Stimulated activated naive B cell treated with anti-CD40 and anti-IgM and Interleukin-4, amounts not matched to agents 10 μg/mL and 1 μg/mL and 100 μg/mL, for 72 hours (primary cell): ENCODE results near the gene MYBPH.
A peak's percentile ranks its signal among the peaks of the same experiment; 100 is the strongest.

Experiments used
- ATAC-seq, 2 donors: fragments of 150-1000 bp; cut with Tn5 transposase; replicated peaks; 2 replicates each; pipeline ENCODE4 v1.10.0; 2021; ENCODE audit warnings: moderate library complexity in 1 of 2
- DNase-seq: peaks from one replicate; pipeline ENCODE4 v3.0.0; 2021
- H3K27ac Mint-ChIP-seq: one replicate; pipeline ENCODE4 v1.8.0; 2022; ENCODE audit warnings: mild to moderate bottlenecking, mixed read lengths
- H3K27me3 Mint-ChIP-seq, 2 donors: one replicate each; pipeline ENCODE4 v1.8.0; 2022; ENCODE audit warnings: mixed read lengths in 2 of 2
- H3K36me3 Mint-ChIP-seq, 2 donors: one replicate each; pipeline ENCODE4 v1.8.0; 2022; ENCODE audit warnings: mixed read lengths in 2 of 2, mild to moderate bottlenecking in 1 of 2
- H3K4me1 Mint-ChIP-seq, 2 donors: one replicate each; pipeline ENCODE4 v1.8.0; 2022; ENCODE audit warnings: mixed read lengths in 2 of 2, mild to moderate bottlenecking in 1 of 2
- H3K4me3 Mint-ChIP-seq, 2 donors: one replicate each; pipeline ENCODE4 v1.8.0; 2022; ENCODE audit warnings: mild to moderate bottlenecking in 2 of 2, mixed read lengths in 2 of 2, moderate library complexity in 1 of 2
- H3K9me3 Mint-ChIP-seq, 2 donors: one replicate each; pipeline ENCODE4 v1.8.0; 2022; ENCODE audit warnings: mixed read lengths in 2 of 2, mild to moderate bottlenecking in 1 of 2

MYBPH gene

DNA sequence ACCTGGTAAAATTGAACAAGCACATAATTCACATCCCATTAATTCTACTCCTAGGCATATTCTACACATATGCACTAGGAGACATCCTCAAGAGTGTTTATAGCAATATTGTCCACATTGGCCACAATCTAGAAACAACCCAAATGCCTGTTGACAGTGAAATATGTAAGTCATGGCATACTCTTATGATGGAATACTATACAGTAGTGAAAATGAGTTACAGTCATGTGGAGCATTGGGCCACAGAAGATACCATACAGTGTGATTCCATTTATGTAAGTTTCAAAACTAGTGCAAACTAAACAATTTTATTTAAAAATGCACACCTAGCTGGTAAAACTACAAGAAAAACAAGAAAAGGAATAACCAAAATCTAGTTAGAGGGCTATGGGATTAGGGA is 34.7 kb upstream of the MYBPH start:
- no peaks in the 10 kb centered on the region for H3K4me1 Mint-ChIP-seq

DNA sequence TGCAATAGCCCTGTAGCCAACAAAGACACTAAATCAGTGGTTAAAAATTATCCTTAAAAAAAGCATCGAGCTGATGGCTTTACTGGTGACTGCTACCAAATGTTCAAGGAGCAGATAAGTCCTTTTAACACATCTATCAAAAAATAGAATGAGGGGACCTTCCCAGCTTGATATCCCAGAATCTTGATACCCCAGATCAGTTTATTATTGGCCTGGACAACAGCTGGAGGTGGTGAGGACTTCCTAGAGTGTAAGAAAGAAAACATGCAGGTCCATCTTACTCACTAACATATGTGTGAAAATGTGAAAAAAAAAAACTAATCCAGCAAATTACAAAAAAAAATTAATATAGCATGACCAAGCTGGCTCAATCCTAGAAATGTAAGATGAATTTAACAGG is 32.6 kb upstream of the MYBPH start:
- no peak overlapping the region for H3K27ac Mint-ChIP-seq
- no peaks in the 10 kb centered on the region for H3K9me3 Mint-ChIP-seq
- ATAC-seq (no peak), DNase-seq (no peak)
- no peaks in the 10 kb centered on the region for H3K36me3 Mint-ChIP-seq
- H3K4me1 Mint-ChIP-seq, result no peaks in the 10 kb centered on the region
- peaks cover 0 to 8% of the 10 kb centered on the region in 2 donors for H3K27me3 Mint-ChIP-seq
- no peak overlapping the region for H3K4me3 Mint-ChIP-seq

More for the DNA sequence above, 34.7 kb upstream of the MYBPH start:
- H3K36me3 Mint-ChIP-seq, result no peaks in the 10 kb centered on the region
- peaks cover 0 to 4% of the 10 kb centered on the region in 2 donors for H3K27me3 Mint-ChIP-seq
- DNase-seq (no peak), ATAC-seq (no peak)
- H3K27ac Mint-ChIP-seq, result no peak overlapping the region
- H3K4me3 Mint-ChIP-seq, result no peak overlapping the region
- no peaks in the 10 kb centered on the region for H3K9me3 Mint-ChIP-seq

DNA sequence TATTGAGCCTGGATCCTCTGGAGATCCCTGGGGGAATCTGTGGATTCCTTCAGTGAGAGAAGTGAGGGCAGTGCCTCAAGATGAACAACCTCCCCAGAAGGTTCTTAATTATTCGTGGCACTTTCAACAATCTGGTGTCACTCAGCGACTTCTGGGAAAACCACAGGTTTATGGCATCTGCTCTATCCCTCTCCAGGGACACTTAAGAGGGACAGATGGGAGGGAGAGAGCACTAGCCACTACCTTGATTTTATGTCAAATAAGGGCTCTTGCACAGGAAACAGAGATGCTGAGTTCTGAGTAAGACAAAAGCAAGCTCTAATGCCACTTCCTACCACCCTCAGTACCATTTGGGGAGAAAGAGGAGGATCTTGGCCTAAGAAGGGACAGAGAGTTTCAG is 32.1 kb upstream of the MYBPH start:
- Mint-ChIP-seq H3K9me3 (no peaks in the 10 kb centered on the region), H3K4me1 (no peaks in the 10 kb centered on the region), H3K27me3 (peaks cover 3 to 5% of the 10 kb centered on the region in 2 donors), H3K27ac (no peak overlapping the region), H3K4me3 (no peak overlapping the region), H3K36me3 (no peaks in the 10 kb centered on the region)
- DNase-seq (no peak), ATAC-seq (no peak)

DNA sequence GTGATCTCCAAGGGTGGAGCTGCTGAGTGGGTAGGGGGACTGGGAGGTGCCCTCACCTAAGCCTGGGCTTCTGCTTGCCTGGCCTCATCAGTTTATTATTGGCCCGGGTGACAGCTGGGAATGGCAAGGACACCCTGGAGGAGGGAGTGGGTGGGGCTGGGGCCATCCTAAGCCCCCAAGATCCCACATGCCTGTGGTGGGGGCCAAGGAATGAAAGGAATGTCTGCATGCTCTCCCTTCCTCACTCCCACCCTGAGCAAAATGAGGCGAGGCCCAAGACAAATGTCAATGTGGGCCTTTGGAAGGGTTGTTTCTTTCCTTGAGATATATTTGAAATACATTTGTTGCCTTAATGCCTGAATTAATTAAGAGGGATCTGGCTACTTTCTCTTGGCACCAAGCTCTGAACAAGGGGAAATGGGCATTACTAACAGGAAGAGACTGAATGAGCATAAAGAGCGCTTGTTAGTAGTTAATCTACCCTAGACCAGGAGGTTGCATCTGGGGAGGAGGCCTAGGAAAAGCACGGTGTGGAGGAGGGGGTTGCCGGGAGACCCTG is 30.6 kb upstream of the MYBPH start:
- Mint-ChIP-seq H3K27ac (no peak overlapping the region), H3K4me1 (no peaks in the 10 kb centered on the region), H3K4me3 (no peak overlapping the region), H3K27me3 (peaks cover 9 to 13% of the 10 kb centered on the region in 2 donors), H3K36me3 (no peaks in the 10 kb centered on the region), H3K9me3 (no peaks in the 10 kb centered on the region)
- ATAC-seq, result no peak
- no peak for DNase-seq

DNA sequence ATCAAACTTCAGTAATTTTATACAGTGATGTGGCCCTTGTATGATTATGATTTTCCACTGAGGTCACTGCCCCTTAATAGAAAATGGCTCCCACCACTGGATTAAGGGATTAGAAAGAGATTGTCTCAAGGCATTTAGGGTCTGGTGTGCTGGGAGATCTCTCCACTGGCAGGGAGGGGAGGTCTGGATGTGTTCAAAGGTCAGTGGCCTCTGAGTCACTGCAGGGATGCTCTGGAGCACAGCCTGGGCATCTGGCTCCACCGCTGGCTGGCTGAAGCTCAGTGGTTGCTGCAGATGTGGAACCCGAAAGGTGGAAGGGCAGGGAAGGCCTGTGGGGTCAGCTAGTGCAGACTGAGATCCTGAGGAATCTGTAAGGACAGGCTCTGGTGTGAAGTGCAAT is 29.1 kb upstream of the MYBPH start:
- H3K27me3 Mint-ChIP-seq, result peaks cover 22 to 28% of the 10 kb centered on the region in 2 donors
- ATAC-seq, result no peak
- H3K4me3 Mint-ChIP-seq, result no peak overlapping the region
- H3K27ac Mint-ChIP-seq, result no peak overlapping the region
- H3K4me1 Mint-ChIP-seq, result no peaks in the 10 kb centered on the region
- no peak for DNase-seq
- no peaks in the 10 kb centered on the region for H3K9me3 Mint-ChIP-seq
- no peaks in the 10 kb centered on the region for H3K36me3 Mint-ChIP-seq

DNA sequence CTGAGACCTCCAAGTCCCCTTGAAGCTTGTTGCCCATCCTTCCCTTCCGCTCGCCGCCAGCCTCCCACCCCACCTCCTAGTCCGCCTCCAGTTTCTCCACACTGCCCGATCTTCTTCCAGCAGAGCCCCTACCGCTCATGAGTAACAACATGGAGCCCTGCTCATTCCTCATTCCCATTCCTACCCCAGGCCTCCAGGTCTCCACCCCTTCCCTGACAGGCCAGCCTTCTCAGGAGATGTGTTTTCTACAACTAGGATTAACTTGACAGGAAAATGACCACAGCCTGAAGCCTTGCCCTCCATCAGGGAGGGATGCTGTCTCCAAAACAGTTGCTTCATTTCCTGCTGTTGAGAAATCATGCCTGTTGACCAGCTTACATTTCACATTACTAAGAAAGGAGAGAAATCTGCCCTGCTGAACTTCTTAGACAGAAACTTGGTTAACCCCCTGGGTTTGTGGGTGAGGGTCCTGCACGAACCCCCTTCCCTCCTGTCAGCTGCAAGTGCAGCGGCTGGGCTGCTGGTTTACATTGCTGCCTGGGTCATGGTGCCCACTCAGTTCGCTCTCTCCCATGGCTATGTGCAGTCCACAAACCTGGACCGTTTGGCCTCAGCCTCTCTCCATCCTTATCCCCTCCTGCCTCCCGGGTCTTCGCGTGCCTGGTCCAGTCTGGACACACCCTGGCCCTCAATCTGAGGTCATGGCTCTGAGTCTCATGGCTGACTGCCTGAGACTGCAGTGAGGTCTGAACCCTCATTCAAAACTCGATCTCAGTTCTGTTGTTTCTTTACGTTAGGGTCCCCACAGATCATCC is 27.0 kb upstream of the MYBPH start:
- ATAC-seq, result no peak
- peaks cover 23 to 28% of the 10 kb centered on the region in 2 donors for H3K27me3 Mint-ChIP-seq
- DNase-seq, result no peak
- H3K9me3 Mint-ChIP-seq, result no peaks in the 10 kb centered on the region
- H3K4me1 Mint-ChIP-seq, result no peaks in the 10 kb centered on the region
- no peak overlapping the region for H3K27ac Mint-ChIP-seq
- H3K36me3 Mint-ChIP-seq, result no peaks in the 10 kb centered on the region
- H3K4me3 Mint-ChIP-seq, result no peak overlapping the region

DNA sequence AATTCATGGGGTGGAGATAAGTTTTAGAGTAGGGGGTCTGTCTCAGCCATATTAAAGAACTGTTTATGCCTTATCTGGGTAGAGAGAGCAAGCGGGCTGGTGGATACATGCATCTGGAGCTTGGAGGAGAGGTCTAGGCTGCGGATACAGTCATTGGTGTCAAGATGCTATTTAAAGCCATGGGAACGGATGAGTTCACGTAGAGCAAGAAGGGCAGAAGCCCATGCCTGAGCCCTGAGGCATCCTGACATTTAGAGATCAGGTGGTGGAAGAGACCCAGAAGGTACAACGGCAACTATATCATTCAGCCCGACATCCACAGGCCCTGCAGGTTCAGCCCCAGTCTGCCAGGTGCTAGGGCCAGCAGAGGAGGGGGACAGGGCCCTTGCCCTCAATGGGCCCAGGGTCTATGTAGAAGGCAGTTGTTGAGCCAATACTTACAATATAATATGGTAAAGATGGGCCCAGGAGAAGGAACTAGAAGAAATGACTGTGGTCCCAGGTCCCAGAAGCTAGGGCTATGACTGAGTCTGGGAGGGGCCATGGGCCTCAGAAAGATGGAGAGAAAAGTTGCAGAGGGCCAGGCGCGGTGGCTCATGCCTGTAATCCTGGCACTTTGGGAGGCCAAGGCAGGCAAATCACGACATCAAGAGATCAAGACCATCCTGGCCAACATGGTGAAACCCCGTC is 26.0 kb upstream of the MYBPH start:
- DNase-seq (no peak), ATAC-seq (no peak)
- Mint-ChIP-seq H3K36me3 (no peaks in the 10 kb centered on the region), H3K4me3 (no peak overlapping the region), H3K27me3 (peaks cover 28% of the 10 kb centered on the region in 2 donors), H3K27ac (no peak overlapping the region), H3K4me1 (no peaks in the 10 kb centered on the region), H3K9me3 (no peaks in the 10 kb centered on the region)

DNA sequence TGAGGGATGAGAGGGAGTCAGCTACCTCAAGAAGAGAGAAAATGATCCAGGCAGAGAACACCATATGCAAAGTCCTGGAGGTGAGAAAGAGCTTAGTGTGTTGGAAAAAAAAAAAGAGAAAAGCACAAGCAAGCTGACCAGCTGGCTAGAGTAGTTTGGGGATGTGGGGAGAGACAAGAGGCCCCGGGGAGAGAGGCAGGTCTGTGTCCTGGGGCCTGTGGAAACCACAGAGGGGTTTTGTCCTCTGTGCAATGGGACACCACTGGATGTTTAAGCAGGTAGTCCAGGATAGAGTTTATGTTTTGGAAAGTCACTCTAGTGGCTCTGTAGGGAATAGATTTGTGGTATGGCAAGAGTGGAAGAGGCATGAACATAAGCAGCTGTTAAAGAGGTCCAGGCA is 25.3 kb upstream of the MYBPH start:
- H3K4me3 Mint-ChIP-seq, result no peak overlapping the region
- H3K9me3 Mint-ChIP-seq, result no peaks in the 10 kb centered on the region
- no peak for ATAC-seq
- H3K27me3 Mint-ChIP-seq, result peaks cover 28% of the 10 kb centered on the region in 2 donors
- H3K27ac Mint-ChIP-seq, result no peak overlapping the region
- DNase-seq, result no peak
- H3K36me3 Mint-ChIP-seq, result no peaks in the 10 kb centered on the region
- H3K4me1 Mint-ChIP-seq, result no peaks in the 10 kb centered on the region

DNA sequence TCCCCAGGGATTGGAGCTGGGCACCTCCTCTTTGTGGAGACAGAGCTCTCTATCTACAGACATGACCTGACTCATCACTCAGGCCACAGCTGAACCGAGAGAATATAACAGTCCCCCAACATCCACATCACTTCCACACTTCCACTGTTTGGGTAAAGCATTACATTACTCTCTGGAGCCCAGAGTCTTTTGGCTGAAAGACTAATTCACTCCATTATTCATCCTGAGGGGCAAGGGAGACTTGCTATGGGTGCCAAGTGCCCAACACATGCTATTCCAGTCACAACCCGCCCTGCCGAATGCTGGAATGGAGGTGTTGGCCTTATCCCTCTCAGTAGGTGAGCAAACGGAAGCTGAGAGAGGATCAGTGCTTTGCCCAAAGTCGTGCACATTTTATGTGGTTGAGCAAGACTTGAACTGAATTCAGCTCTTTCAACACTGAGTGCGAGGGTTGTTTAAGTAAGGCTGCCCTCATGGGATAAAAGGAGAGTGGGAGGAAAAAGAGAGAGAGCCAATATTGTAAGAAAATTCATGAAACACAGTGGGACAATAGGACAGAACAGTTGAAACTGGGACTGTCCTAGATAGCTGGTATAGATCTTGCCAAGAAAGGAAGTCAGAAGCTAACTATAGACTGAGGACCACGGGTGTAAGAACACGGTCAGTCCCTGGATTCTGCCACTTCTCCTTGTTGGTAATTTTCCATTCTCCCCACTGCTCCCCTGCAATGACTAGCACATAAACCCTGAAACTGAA is 24.4 kb upstream of the MYBPH start:
- Mint-ChIP-seq H3K36me3 (no peaks in the 10 kb centered on the region), H3K9me3 (no peaks in the 10 kb centered on the region), H3K4me1 (no peaks in the 10 kb centered on the region), H3K27ac (no peak overlapping the region), H3K4me3 (no peak overlapping the region), H3K27me3 (peaks cover 32 to 35% of the 10 kb centered on the region in 2 donors)
- ATAC-seq, result no peak
- no peak for DNase-seq

DNA sequence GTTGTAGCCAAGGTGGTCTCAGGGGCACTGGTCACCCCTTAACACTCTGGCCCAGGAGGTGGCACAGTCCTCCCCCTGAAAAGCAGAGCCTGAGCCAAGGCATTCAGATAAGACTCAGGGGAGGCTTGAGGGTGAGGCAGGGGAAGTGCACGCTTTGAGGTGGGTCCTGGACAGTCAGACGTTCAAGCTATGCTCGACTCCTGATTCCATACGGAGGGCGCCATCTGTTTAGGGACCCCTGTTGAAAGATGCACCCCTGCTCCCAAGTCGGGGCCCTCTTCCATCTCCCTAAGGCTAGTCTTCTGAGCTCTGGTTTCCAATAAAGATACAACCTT is 23.8 kb upstream of the MYBPH start:
- no peak overlapping the region for H3K27ac Mint-ChIP-seq
- ATAC-seq (no peak), DNase-seq (no peak)
- no peaks in the 10 kb centered on the region for H3K36me3 Mint-ChIP-seq
- H3K4me3 Mint-ChIP-seq, result no peak overlapping the region
- H3K4me1 Mint-ChIP-seq, result no peaks in the 10 kb centered on the region
- no peaks in the 10 kb centered on the region for H3K9me3 Mint-ChIP-seq
- H3K27me3 Mint-ChIP-seq, result peaks cover 32 to 35% of the 10 kb centered on the region in 2 donors

DNA sequence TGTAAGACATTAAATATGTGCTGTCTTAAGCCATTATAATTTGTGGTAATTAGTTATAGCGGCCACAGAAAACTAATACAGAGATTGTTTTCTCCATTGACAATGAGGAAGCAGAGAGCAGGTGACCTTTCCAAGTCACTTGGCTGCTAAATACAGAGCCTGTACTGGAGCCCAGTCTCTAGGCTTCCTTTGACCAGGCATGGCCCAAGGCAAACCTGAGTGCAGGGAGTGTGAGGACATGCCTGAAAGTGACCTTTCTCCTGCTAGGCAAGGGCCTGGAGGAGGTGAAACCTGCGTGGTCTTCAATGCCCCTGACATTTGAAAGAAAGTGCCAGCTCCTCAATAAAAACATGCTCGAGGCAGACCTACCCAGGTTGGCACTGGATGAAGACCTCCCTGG is 23.4 kb upstream of the MYBPH start:
- no peak overlapping the region for H3K4me3 Mint-ChIP-seq
- ATAC-seq (no peak), DNase-seq (no peak)
- no peaks in the 10 kb centered on the region for H3K9me3 Mint-ChIP-seq
- no peak overlapping the region for H3K27ac Mint-ChIP-seq
- peaks cover 32 to 35% of the 10 kb centered on the region in 2 donors for H3K27me3 Mint-ChIP-seq
- H3K36me3 Mint-ChIP-seq, result no peaks in the 10 kb centered on the region
- no peaks in the 10 kb centered on the region for H3K4me1 Mint-ChIP-seq

DNA sequence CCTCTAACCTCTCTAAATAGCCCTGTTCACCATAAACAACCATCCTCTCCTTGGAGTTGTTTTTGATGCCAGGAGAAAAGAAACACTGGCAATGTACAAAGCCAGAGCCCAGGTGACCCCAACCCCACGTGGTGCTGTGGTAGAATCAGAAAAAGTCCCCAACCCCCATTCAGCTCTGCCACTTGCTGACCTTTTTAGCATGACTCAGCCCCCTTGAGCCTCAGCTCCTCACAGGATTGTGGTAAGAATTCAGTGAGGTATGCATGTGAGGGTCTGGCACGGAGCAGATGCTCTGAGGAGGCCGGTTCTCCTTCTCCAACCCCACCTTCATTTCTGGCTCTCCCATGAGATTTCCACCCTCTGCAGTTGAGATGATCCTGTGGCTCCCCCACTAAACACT is 22.0 kb upstream of the MYBPH start:
- Mint-ChIP-seq H3K27ac (no peak overlapping the region), H3K4me3 (no peak overlapping the region), H3K9me3 (no peaks in the 10 kb centered on the region), H3K27me3 (peaks cover 28 to 30% of the 10 kb centered on the region in 2 donors), H3K36me3 (no peaks in the 10 kb centered on the region), H3K4me1 (no peaks in the 10 kb centered on the region)
- ATAC-seq, result peak; percentile 50 to 51
- DNase-seq, result no peak

DNA sequence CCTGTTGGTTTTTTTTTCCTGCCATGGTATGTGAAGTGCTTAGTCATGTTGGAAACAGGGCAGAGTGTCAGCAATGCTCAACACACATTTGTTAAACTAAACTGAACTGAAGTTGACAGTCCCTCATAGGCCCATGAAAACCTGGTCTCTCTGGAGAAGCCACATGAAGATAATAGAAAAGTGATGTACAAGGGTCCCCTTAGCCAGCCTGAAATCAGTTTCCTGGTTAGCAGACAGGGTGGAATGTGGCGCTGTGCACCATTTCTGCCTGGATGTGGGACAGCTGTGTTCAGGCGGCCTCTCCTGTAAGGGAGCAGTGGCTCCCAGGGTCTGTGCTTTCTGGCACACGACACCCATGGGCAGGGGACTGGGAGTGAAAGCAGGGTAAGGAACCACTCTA is 20.7 kb upstream of the MYBPH start:
- H3K27me3 Mint-ChIP-seq, result peaks cover 24 to 27% of the 10 kb centered on the region in 2 donors
- no peak overlapping the region for H3K27ac Mint-ChIP-seq
- ATAC-seq, result no peak
- no peak for DNase-seq
- H3K4me3 Mint-ChIP-seq, result no peak overlapping the region
- H3K4me1 Mint-ChIP-seq, result no peaks in the 10 kb centered on the region
- no peaks in the 10 kb centered on the region for H3K36me3 Mint-ChIP-seq
- no peaks in the 10 kb centered on the region for H3K9me3 Mint-ChIP-seq

DNA sequence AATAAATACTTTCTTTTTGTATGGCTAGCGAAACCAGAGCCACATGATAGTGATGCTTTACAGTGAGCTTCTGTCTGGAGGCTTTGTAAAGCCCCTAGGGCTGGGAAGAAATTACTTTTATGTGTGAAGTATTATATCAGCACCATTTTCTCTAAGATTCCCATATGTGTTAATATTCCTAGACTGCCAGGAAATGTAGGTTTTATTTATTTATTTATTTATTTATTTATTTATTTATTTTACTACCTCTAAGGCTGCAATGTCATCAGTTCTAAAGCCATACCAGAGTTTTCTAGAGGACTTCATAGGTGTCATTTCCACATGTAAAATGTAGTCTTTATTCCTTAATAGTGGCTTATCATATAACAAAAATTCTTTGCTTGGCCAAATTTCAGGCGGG is 15.3 kb upstream of the MYBPH start:
- no peaks in the 10 kb centered on the region for H3K36me3 Mint-ChIP-seq
- no peaks in the 10 kb centered on the region for H3K9me3 Mint-ChIP-seq
- ATAC-seq, result no peak

More for the DNA sequence above, 15.3 kb upstream of the MYBPH start:
- peaks cover 0 to 4% of the 10 kb centered on the region in 2 donors for H3K4me1 Mint-ChIP-seq
- H3K27ac Mint-ChIP-seq, result no peak overlapping the region
- DNase-seq, result no peak
- no peak overlapping the region for H3K4me3 Mint-ChIP-seq
- H3K27me3 Mint-ChIP-seq, result peaks cover 9 to 25% of the 10 kb centered on the region in 2 donors
